ENCODE measurements around the gene CCL1.

GRCh38 chr17:34393401-34393800 lies 30.4 kb upstream of the CCL1 start:
- TF ChIP-seq, protein P1, sequence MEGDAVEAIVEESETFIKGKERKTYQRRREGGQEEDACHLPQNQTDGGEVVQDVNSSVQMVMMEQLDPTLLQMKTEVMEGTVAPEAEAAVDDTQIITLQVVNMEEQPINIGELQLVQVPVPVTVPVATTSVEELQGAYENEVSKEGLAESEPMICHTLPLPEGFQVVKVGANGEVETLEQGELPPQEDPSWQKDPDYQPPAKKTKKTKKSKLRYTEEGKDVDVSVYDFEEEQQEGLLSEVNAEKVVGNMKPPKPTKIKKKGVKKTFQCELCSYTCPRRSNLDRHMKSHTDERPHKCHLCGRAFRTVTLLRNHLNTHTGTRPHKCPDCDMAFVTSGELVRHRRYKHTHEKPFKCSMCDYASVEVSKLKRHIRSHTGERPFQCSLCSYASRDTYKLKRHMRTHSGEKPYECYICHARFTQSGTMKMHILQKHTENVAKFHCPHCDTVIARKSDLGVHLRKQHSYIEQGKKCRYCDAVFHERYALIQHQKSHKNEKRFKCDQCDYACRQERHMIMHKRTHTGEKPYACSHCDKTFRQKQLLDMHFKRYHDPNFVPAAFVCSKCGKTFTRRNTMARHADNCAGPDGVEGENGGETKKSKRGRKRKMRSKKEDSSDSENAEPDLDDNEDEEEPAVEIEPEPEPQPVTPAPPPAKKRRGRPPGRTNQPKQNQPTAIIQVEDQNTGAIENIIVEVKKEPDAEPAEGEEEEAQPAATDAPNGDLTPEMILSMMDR (conservative IDR thresholded peaks at IDR 0.05; ENCODE audit: low read depth, low read length): no peak
- TF ChIP-seq, protein P2, sequence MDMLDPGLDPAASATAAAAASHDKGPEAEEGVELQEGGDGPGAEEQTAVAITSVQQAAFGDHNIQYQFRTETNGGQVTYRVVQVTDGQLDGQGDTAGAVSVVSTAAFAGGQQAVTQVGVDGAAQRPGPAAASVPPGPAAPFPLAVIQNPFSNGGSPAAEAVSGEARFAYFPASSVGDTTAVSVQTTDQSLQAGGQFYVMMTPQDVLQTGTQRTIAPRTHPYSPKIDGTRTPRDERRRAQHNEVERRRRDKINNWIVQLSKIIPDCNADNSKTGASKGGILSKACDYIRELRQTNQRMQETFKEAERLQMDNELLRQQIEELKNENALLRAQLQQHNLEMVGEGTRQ (IDR thresholded peaks at IDR 0.05; ENCODE audit: low read depth, low read length): no peak
- no peak for TF ChIP-seq RCOR1 (IDR thresholded peaks at IDR 0.05; ENCODE audit: insufficient replicate concordance, low read length)
- TF ChIP-seq MXI1 (IDR thresholded peaks at IDR 0.05; ENCODE audit: borderline replicate concordance, low read depth, low read length): no peak
- TF ChIP-seq BHLHE40 (IDR thresholded peaks at IDR 0.05; ENCODE audit: low read depth, low read length): no peak
- TF ChIP-seq POLR2A (IDR thresholded peaks at IDR 0.05; ENCODE audit: low read depth, low read length): no peak
- no peak for TF ChIP-seq RAD21 (IDR thresholded peaks at IDR 0.05; ENCODE audit: low read length)
- TF ChIP-seq MAFK (IDR thresholded peaks at IDR 0.05; ENCODE audit: low read depth, low read length): no peak
- TF ChIP-seq RFX5 (IDR thresholded peaks at IDR 0.05; ENCODE audit: low read depth, low read length): no peak
- no peak for TF ChIP-seq MAZ (IDR thresholded peaks at IDR 0.05; ENCODE audit: borderline replicate concordance, low read depth, low read length)
- TF ChIP-seq ELK1 (IDR thresholded peaks at IDR 0.05; ENCODE audit: borderline replicate concordance, low read depth, low read length): no peak
- no peak for TF ChIP-seq CHD1 (IDR thresholded peaks at IDR 0.05; ENCODE audit: low read depth, low read length)

Measured in IMR-90 (cell line).